Activated CD4-positive, alpha-beta memory T cell treated with anti-CD3 and anti-CD28 coated beads, Interleukin-2, amount 10 ng/mL, durations not matched to agents 7 days and 5 days (primary cell): ENCODE measurements around the gene NEK6. TPM values are rescaled to one million over a fixed set of nuclear protein-coding genes. Genes with fewer than 3 reads are reported as not detected.

Experiments
- CTCF ChIA-PET: fragments of 350-600 bp; sonication (Branson Sonifier 250); formaldehyde crosslinking; loops from one replicate; lab custom pipeline; 2021; ENCODE audit warnings: antibody characterized with exemption, inconsistent platforms; lab: Charles Lee
- POLR2A ChIA-PET: fragments of 350-600 bp; sonication (Branson Sonifier 250); formaldehyde crosslinking; loops from one replicate; lab custom pipeline; 2021; ENCODE audit warnings: antibody characterized with exemption; lab: Charles Lee
- DNase-seq: peaks from one replicate; pipeline ENCODE4 v3.0.0-alpha.2; 2020
- H3K27ac Mint-ChIP-seq: one replicate; pipeline ENCODE4 v1.8.0; 2021; ENCODE audit warnings: mild to moderate bottlenecking, mixed read lengths
- H3K27me3 Mint-ChIP-seq: one replicate; pipeline ENCODE4 v1.8.0; 2021; ENCODE audit warnings: mixed read lengths
- H3K36me3 Mint-ChIP-seq: one replicate; pipeline ENCODE4 v1.8.0; 2021; ENCODE audit warnings: low read depth, mixed read lengths
- H3K4me1 Mint-ChIP-seq: one replicate; pipeline ENCODE4 v1.8.0; 2021; ENCODE audit warnings: mixed read lengths
- H3K4me3 Mint-ChIP-seq: one replicate; pipeline ENCODE4 v1.8.0; 2021; ENCODE audit warnings: mild to moderate bottlenecking, mixed read lengths
- H3K9me3 Mint-ChIP-seq: one replicate; pipeline ENCODE4 v1.8.0; 2021; ENCODE audit warnings: mixed read lengths
- total RNA-seq, 2 experiments: library from RNA; stranded (reverse); gene quantifications; one replicate each; pipeline ENCODE4 v1.2.3, GENCODE V29; 2021

NEK6 gene
- total RNA-seq, 2 experiments from 2014 or later, result 16.9 to 18.9 TPM

DNA sequence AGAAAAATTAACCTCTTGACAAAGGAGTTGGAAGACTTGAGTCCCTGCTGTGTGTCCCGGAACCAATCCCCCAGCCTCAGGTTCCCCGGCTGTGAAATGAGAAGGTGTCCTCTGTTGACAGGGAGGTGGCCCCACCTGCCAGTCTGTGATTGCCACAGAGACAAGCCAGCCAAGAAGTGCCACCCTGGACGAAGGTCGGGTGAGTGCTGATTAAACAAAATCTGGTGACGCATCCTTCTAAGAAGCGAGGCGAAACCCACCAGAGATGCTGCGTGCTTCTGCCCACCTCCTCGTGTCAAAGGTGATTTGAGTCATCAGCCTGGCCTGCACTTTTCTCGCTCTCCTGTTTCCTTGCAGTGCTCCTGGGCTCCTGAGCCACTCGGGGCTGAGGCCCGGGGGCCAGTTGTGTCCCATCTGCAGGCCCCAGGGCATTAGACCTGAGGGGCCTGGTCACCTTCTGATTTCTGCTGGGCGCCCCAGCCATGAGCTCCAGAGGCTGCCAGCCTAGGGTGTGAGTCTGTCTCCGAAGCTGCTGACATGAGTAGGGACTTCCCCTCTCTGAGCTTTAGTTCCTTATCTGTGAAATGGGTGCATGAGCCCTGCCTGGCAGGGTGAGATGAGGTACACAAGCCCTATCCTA, 28.7 kb downstream of the NEK6 start:
- CTCF ChIA-PET, result interaction anchor here (1.0 kb wide), 1 partner anchor 28 kb away, joined by 3 read pairs; no protein-coding TSS in a partner anchor

DNA sequence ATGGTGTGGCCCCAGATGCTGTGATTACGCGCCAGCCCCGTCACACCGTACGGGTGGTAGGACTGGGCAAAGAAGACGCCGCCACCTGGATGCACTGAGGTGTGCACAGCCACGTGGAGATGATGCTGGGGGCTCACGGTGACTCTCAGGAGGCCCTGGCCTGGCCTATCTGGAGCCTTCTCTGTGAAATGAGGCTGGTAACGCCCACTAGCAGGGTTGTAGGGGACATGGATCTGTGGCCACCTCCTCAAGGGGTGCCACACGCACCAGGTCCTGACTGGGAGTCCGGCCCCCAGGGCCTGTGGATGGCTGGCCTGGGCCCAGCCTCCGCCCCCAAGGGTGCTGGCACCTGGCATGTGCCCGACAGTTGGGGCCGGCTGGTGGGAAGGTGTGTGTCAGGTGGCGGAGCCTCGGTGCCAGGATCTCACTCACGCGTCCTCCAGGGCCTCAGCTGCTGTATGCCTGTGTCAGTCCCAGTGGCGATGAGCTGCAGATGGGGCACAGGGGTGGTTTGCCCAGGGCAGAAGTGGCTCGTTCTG, 32.4 kb downstream of the NEK6 start:
- Mint-ChIP-seq H3K4me3 (no peak overlapping the region), H3K4me1 (peaks cover 66% of the 10 kb centered on the region)
- no peak for DNase-seq

More for the DNA sequence above, 28.7 kb downstream of the NEK6 start:
- peak overlapping the region; percentile 62 for H3K4me3 Mint-ChIP-seq
- peak overlapping the region; percentile 98 for H3K27ac Mint-ChIP-seq
- H3K36me3 Mint-ChIP-seq, result peaks cover 2% of the 10 kb centered on the region
- H3K4me1 Mint-ChIP-seq, result peaks cover 43% of the 10 kb centered on the region
- H3K27me3 Mint-ChIP-seq, result no peaks in the 10 kb centered on the region
- H3K9me3 Mint-ChIP-seq, result no peaks in the 10 kb centered on the region
- DNase-seq, result peak; percentile 72
- POLR2A ChIA-PET, result interaction anchor here (0.6 to 1.6 kb wide), 10 partner anchors 11 to 159 kb away, joined by 3 to 9 read pairs (median 4); no protein-coding TSS in a partner anchor

DNA sequence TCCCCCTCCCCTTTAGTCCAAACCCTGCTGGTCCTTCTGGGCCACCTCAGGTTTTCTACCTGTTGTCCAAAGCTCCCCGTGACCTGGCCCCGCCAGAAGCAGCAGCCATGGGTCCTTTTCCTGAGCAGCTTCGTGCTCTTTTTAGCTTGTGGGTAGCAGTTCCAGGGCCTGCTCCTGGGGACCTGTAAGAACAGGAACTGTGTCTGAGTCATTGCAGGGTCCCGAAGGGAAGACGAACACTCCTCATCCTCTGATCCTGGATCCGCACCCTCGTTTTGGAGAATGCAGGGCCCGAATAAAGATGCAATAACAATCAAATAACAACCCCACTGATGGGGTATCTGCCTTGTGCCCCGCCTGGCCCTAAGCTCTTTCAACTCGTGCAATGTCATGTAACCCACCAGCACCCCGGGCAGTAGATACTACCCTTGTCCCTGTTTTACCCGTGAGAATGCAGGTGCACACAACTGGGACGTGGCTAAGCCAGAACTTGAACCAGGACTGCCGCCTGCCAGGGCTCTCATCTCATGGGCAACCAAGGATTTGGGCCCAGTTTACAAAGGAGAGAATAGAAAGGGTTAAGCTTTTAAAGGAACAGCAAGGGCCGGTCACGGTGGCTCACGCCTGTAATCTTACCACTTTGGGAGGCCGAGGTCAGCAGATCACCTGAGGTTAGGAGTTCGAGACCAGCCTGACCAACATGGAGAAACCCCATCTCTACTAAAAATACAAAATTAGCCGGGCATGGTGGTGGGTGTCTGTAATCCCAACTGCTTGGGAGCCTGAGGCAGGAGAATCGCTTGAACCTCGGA, 33.2 kb downstream of the NEK6 start:
- DNase-seq, result no peak
- Mint-ChIP-seq H3K27me3 (no peaks in the 10 kb centered on the region), H3K36me3 (peaks cover 2% of the 10 kb centered on the region), H3K4me1 (peaks cover 59% of the 10 kb centered on the region), H3K27ac (no peak overlapping the region), H3K4me3 (no peak overlapping the region), H3K9me3 (no peaks in the 10 kb centered on the region)
- ChIA-PET CTCF (interaction anchor here (1.5 kb wide), 2 partner anchors 88 to 163 kb away, joined by 3 to 7 read pairs; no protein-coding TSS in a partner anchor), POLR2A (interaction anchor here (0.9 to 1.5 kb wide), 2 partner anchors 75 to 89 kb away, joined by 3 to 6 read pairs; no protein-coding TSS in a partner anchor)

More for the DNA sequence above, 32.4 kb downstream of the NEK6 start:
- no peak overlapping the region for H3K27ac Mint-ChIP-seq
- H3K9me3 Mint-ChIP-seq, result no peaks in the 10 kb centered on the region
- H3K27me3 Mint-ChIP-seq, result no peaks in the 10 kb centered on the region
- POLR2A ChIA-PET, result no interaction called here
- CTCF ChIA-PET, result no interaction called here
- H3K36me3 Mint-ChIP-seq, result peaks cover 2% of the 10 kb centered on the region

DNA sequence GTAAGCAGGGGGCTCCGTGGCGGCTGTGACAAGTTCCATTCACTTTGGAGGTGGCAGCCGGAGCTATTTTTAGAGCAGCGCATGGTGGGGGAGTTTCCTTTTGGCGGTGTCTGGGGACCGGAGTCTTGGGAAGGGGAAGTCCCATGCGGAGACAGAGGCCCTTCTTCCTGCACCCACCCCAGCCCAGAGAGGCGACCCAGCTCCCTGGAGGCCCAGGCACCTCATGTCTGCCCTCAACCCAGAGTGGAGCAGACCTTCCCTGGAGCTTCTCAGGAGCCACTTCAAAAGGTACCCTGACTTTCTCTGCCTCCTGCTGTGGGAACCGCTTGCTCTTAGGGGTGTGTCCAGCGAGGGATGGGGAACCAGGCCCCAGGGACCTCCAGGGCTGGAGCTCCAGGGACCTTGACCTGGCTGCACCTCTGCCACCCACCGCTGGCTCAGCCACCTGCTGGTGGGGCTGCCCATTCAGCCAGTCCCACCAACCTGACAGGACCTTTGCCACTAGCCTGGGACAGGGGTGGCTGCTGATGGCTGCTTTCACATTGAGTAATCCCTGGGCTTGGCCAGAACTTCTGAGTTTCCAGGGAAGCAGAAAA, 34.1 kb downstream of the NEK6 start:
- Mint-ChIP-seq H3K4me3 (no peak overlapping the region), H3K36me3 (peaks cover 2% of the 10 kb centered on the region), H3K9me3 (no peaks in the 10 kb centered on the region), H3K27ac (no peak overlapping the region), H3K4me1 (peaks cover 50% of the 10 kb centered on the region), H3K27me3 (no peaks in the 10 kb centered on the region)
- DNase-seq, result peak; percentile 39
- ChIA-PET POLR2A (interaction anchor here (0.9 to 1.5 kb wide), 2 partner anchors 75 to 90 kb away, joined by 3 to 6 read pairs; no protein-coding TSS in a partner anchor), CTCF (interaction anchor here (1.5 kb wide), 2 partner anchors 89 to 164 kb away, joined by 3 to 7 read pairs; no protein-coding TSS in a partner anchor)

DNA sequence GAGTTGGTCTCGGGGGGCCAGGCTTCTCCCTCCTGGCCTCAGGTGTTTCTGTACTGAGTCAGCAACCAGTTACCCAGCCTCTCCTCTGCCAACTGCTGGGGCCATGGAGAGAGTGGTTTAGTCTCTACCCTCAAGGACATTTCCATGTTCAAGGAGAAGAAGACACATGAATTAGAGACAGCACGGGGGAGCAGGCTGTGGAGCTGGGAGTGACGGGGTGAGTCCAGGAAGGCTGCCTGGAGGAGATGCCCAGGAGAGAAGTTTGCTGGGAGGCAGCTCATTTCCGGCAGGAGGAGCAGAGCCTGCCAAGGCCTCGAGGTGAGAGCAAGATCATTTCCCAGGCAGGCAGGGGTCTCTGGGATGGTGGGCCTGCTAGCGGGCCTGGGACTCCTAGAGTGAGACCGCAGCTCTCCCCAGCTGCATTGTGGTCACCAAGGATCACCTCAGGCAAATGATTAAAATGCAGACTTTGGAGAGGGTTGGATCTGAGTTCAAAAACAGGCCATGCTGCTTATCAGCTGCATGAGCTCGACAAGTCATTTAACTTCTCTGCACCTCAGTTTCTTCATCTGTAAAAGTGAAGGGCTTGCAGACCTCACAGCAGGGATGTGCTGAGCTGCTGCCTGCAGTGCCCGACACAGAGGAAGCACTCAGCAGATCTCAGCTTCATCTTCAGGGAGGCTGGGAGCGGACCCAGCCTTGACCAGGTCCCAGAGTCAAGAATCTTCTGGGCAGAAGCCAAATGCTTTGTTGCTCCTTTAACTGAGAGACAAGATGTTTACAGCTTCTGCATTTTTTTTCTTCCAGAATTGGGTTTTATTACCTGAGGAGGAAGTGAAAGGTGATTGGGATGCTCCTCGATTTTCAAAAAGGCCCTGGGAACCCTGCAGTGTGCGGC, 35.2 kb downstream of the NEK6 start:
- Mint-ChIP-seq H3K4me3 (no peak overlapping the region), H3K27ac (no peak overlapping the region), H3K9me3 (no peaks in the 10 kb centered on the region), H3K4me1 (peaks cover 39% of the 10 kb centered on the region), H3K36me3 (peaks cover 2% of the 10 kb centered on the region), H3K27me3 (no peaks in the 10 kb centered on the region)
- CTCF ChIA-PET, result interaction anchor here (1.0 kb wide), 1 partner anchor 166 kb away, joined by 4 read pairs; no protein-coding TSS in a partner anchor
- POLR2A ChIA-PET, result no interaction called here
- DNase-seq, result no peak

DNA sequence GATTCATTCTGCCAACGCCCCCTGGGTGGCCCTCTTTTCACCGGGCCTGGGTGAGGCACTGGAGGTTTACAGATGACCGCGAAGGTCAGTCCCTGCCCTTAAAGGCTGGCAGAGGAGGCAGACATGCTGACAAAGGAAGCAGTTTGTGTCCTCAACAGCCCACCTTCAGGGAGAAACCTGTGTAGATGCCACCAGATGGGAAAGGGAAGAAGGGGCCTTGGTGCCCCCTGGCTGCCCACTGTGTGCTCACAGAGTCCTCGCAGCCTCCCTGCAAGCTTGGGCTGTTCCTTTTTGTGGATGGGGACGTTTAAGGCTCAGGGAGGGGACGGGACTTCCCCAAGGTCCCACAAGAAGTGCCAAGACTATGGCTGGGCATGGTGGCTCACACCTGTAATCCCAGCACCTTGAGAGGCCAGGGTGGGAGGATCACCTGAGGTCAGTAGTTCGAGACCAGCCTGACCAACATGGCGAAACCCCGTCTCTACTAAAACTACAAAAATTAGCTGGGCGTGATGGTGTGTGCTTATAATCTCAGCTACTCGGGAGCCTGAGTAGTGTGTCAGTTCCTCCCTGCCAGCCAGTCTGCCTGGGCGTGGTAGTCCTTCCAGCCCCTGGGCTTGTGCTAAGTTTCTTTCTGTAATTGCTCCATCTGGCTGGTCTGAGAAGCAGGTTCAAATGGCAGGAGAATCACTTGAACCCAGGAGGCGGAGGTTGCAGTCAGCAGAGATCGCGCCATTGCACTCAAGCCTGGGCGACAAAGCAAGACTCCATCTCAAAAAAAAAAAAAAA, 36.2 kb downstream of the NEK6 start:
- Mint-ChIP-seq H3K27ac (no peak overlapping the region), H3K36me3 (peaks cover 2% of the 10 kb centered on the region)
- no peak for DNase-seq

DNA sequence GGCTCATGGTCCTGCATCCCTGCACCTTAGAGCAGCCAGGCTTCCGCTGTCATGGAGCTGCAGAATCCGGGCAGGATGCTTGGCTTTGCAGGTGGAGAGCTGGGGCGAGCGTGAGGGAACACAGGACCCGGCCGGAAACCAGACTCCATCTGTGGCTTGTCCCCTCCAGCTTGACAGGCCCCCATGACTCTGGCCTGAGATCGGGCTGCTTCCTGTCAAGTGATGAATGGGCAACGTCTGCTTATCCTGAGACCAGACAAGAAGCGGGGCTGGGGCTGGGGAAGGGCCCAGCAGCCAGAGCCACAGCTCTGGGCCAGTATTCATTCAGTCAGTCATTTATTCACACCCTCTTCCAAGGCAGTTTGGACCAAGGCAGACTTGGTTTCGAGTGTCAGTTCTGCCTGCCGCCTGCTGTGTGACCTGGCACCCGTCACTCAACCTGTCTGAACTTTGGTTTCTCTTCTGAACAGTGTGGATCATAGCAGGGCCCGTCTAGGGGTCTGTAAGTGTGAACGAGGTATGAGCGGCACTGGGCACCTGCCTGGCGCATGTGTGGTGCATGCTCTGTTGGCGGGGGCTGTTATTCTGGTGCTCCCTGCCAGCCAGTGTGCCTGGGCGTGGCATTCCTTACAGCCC, 37.5 kb downstream of the NEK6 start:
- ChIA-PET POLR2A (no interaction called here), CTCF (no interaction called here)
- DNase-seq, result no peak
- Mint-ChIP-seq H3K4me1 (peaks cover 41% of the 10 kb centered on the region), H3K9me3 (no peaks in the 10 kb centered on the region), H3K27ac (no peak overlapping the region), H3K27me3 (no peaks in the 10 kb centered on the region), H3K36me3 (no peaks in the 10 kb centered on the region), H3K4me3 (no peak overlapping the region)

More for the DNA sequence above, 36.2 kb downstream of the NEK6 start:
- CTCF ChIA-PET, result no interaction called here
- POLR2A ChIA-PET, result no interaction called here
- Mint-ChIP-seq H3K4me1 (peaks cover 37% of the 10 kb centered on the region), H3K27me3 (no peaks in the 10 kb centered on the region), H3K9me3 (no peaks in the 10 kb centered on the region), H3K4me3 (no peak overlapping the region)

DNA sequence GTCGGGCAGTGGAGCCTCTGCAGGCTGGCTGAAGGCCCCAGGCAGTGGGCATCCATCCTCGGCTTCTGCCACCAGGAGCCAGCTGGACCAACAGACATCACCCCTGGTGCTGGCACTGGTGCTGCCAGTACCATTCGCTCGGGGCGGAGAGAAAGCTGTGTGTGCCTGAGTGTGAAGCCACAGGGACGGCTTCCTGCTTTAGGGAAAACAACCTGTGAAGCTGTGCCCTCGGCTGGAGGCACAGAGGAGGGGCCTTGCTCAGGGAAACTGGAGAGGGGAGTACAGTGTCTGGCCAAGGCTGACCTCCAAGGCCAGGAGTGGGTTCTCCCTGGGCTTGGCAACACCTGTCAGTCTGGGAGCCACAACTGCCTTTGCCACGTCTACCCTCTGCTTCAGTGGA, 38.3 kb downstream of the NEK6 start:
- no peak for DNase-seq
- Mint-ChIP-seq H3K9me3 (no peaks in the 10 kb centered on the region), H3K27ac (no peak overlapping the region), H3K4me3 (no peak overlapping the region), H3K27me3 (no peaks in the 10 kb centered on the region), H3K4me1 (peaks cover 38% of the 10 kb centered on the region), H3K36me3 (no peaks in the 10 kb centered on the region)
- POLR2A ChIA-PET, result no interaction called here
- CTCF ChIA-PET, result no interaction called here

DNA sequence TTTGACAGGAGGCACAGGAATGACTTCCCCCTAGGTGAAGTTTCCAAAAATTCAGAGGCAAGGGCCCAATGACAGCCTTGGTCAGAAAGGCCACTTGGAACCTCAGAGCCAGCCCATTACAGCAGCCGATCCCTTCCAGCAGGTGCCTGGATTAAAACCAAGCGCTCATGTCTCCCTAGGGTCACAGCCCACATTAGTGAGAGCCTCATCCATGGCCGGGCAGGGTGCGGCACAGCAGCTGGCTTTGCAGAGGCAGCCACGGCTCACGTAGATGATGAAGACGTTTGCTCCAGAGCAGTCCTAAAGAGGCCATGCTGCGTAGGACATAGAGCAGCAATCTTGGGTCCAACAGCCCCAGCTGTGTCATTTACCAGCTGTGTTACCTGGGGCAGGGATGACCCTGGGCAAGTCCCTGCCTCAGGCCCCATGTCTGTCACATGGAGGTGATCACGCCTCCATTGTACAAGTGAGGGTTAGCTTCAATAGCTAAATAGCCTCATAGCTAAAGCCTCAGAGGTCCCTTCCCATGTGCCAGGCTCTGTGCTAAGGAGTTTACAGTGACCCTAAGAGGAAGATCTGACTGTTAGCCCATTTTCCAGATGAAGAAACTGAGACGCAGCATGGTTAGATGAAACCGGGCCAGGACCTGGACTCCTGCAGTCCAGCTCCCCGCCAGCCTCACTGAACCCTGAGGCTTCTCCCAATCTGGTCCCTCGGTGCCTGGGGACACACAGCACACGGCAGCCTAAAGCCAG, 39.2 kb downstream of the NEK6 start:
- no peak overlapping the region for H3K4me3 Mint-ChIP-seq
- peaks cover 29% of the 10 kb centered on the region for H3K4me1 Mint-ChIP-seq
- DNase-seq, result no peak
- ChIA-PET POLR2A (interaction anchor here (1.9 kb wide), 1 partner anchor 10 kb away, joined by 4 read pairs; no protein-coding TSS in a partner anchor), CTCF (interaction anchor here (0.9 to 1.1 kb wide), 2 partner anchors 95 to 170 kb away, joined by 3 read pairs; no protein-coding TSS in a partner anchor)
- H3K36me3 Mint-ChIP-seq, result no peaks in the 10 kb centered on the region
- no peak overlapping the region for H3K27ac Mint-ChIP-seq
- H3K9me3 Mint-ChIP-seq, result no peaks in the 10 kb centered on the region
- H3K27me3 Mint-ChIP-seq, result no peaks in the 10 kb centered on the region

DNA sequence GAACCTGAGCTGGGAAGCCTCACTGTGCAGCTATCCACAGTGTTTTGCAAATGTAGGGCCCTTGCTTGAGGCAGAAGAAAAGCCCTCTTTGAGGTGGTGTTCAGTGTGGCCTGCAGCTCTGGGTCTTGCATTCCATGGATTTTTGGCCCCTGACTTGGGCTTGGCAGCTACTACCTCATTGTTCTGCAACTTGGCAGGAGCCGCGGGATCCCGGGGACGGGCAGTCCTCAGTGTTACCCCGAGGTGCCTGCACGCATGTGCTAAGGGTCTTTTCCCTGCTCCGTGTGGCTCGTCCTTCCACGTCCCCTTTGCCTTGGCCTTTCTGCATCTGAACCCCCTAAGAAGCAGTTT, 39.8 kb downstream of the NEK6 start:
- Mint-ChIP-seq H3K4me3 (no peak overlapping the region), H3K4me1 (peaks cover 24% of the 10 kb centered on the region), H3K27me3 (no peaks in the 10 kb centered on the region), H3K9me3 (no peaks in the 10 kb centered on the region), H3K27ac (no peak overlapping the region), H3K36me3 (no peaks in the 10 kb centered on the region)
- ChIA-PET CTCF (interaction anchor here (0.9 to 1.1 kb wide), 2 partner anchors 95 to 171 kb away, joined by 3 read pairs; no protein-coding TSS in a partner anchor), POLR2A (interaction anchor here (1.9 kb wide), 1 partner anchor 11 kb away, joined by 4 read pairs; no protein-coding TSS in a partner anchor)
- DNase-seq, result no peak
